Measurements from ENCODE around the gene COMTD1.

The COMTD1 gene

DNA sequence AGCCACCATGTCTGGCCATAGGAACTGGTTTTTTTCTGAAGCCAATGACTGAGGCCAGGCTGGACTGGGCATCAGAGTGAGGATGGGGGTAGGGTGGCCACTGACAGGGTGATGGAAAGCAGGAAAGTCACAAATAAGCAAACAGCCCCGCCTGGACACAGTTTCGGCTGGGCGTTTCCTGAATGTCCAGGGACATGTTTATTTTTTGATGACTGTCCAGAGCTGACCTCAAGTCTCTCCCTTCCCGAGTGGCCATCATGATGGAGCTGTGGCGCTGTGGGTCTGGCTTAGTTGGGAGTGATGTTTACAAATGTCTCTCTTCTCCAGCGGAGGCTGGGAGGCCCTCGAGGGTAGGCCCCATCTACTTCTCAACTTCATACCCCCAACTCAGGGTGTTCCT lies 37.1 kb upstream of the COMTD1 start:
- DNase-seq (ENCODE audit: low read depth in 1 of 2, low spot score in 1 of 2): no peak

DNA sequence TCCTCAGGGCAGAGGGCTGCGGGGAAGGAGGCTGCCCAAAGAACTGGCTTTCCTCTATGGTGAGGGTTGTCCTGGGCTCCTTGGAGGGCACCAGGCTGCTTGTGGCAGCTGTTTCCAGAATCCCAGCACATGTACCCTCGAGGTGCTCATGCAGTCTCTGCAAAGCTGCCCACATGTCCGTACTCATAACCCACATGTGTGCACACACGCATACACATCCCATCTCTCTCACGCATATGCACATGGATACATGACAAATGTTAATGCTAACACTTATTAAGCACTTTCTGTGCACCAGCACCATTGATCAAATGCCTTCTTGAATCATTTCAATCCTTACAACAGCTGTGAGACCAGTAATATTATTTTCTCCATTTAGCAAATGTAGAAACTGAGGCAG lies 36.3 kb upstream of the COMTD1 start:
- TF ChIP-seq SPI1 (IDR thresholded peaks at IDR 0.05; ENCODE audit: borderline replicate concordance, low read depth) (no peak), GABPA (IDR thresholded peaks at IDR 0.05; ENCODE audit: low read depth) (no peak), POLR2AphosphoS5 (IDR thresholded peaks at IDR 0.05; ENCODE audit: low read depth) (no peak)
- TF ChIP-seq, protein P1, sequence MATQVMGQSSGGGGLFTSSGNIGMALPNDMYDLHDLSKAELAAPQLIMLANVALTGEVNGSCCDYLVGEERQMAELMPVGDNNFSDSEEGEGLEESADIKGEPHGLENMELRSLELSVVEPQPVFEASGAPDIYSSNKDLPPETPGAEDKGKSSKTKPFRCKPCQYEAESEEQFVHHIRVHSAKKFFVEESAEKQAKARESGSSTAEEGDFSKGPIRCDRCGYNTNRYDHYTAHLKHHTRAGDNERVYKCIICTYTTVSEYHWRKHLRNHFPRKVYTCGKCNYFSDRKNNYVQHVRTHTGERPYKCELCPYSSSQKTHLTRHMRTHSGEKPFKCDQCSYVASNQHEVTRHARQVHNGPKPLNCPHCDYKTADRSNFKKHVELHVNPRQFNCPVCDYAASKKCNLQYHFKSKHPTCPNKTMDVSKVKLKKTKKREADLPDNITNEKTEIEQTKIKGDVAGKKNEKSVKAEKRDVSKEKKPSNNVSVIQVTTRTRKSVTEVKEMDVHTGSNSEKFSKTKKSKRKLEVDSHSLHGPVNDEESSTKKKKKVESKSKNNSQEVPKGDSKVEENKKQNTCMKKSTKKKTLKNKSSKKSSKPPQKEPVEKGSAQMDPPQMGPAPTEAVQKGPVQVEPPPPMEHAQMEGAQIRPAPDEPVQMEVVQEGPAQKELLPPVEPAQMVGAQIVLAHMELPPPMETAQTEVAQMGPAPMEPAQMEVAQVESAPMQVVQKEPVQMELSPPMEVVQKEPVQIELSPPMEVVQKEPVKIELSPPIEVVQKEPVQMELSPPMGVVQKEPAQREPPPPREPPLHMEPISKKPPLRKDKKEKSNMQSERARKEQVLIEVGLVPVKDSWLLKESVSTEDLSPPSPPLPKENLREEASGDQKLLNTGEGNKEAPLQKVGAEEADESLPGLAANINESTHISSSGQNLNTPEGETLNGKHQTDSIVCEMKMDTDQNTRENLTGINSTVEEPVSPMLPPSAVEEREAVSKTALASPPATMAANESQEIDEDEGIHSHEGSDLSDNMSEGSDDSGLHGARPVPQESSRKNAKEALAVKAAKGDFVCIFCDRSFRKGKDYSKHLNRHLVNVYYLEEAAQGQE (IDR thresholded peaks at IDR 0.05; ENCODE audit: insufficient replicate concordance, low read depth): no peak
- TF ChIP-seq, protein P2, sequence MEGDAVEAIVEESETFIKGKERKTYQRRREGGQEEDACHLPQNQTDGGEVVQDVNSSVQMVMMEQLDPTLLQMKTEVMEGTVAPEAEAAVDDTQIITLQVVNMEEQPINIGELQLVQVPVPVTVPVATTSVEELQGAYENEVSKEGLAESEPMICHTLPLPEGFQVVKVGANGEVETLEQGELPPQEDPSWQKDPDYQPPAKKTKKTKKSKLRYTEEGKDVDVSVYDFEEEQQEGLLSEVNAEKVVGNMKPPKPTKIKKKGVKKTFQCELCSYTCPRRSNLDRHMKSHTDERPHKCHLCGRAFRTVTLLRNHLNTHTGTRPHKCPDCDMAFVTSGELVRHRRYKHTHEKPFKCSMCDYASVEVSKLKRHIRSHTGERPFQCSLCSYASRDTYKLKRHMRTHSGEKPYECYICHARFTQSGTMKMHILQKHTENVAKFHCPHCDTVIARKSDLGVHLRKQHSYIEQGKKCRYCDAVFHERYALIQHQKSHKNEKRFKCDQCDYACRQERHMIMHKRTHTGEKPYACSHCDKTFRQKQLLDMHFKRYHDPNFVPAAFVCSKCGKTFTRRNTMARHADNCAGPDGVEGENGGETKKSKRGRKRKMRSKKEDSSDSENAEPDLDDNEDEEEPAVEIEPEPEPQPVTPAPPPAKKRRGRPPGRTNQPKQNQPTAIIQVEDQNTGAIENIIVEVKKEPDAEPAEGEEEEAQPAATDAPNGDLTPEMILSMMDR (IDR thresholded peaks at IDR 0.05; ENCODE audit: insufficient read depth, low read length): no peak
- Histone ChIP-seq H3K27me3 (ENCODE audit: insufficient read depth, poor library complexity, severe bottlenecking) (no peaks in the 10 kb centered on the region), H3K4me3 (replicated peaks; ENCODE audit: insufficient read depth, low read length) (no peak overlapping the region), H3K27ac (replicated peaks) (no peak overlapping the region)
- no peak for DNase-seq (ENCODE audit: low read depth in 1 of 2, low spot score in 1 of 2)

More for the DNA sequence above, 37.1 kb upstream of the COMTD1 start:
- Histone ChIP-seq H3K27me3 (ENCODE audit: insufficient read depth, poor library complexity, severe bottlenecking) (no peaks in the 10 kb centered on the region), H3K4me3 (replicated peaks; ENCODE audit: insufficient read depth, low read length) (no peak overlapping the region), H3K27ac (replicated peaks) (no peak overlapping the region)
- TF ChIP-seq, protein P2 (IDR thresholded peaks at IDR 0.05; ENCODE audit: insufficient read depth, low read length): no peak
- TF ChIP-seq, protein P1 (IDR thresholded peaks at IDR 0.05; ENCODE audit: insufficient replicate concordance, low read depth): no peak
- TF ChIP-seq GABPA (IDR thresholded peaks at IDR 0.05; ENCODE audit: low read depth): no peak
- TF ChIP-seq POLR2AphosphoS5 (IDR thresholded peaks at IDR 0.05; ENCODE audit: low read depth): no peak

DNA sequence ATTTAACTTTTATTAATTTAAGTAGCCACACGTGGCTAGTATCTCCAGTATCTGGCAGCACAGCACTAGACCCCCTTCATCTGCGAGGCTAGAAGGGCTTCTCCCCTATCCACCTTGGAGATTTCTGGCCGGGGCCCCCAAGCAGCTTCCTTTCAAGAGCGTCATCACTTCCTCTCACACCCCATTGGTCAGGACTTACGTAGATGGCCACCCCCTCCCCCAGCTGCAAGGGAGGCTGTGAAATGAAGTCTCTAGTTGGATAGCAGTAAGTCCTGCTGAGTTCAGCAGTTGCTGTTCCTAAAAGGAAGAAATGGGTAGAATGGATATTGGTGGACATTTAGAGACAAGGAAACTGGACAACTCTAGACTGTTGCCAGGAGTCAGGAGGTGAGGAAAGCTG lies 33.8 kb upstream of the COMTD1 start:
- no peak for DNase-seq (ENCODE audit: low read depth in 1 of 2, low spot score in 1 of 2)
- H3K4me3 ChIP-seq (replicated peaks; ENCODE audit: insufficient read depth, low read length): no peak overlapping the region
- TF ChIP-seq, protein P1 (IDR thresholded peaks at IDR 0.05; ENCODE audit: insufficient replicate concordance, low read depth): no peak
- TF ChIP-seq POLR2AphosphoS5 (IDR thresholded peaks at IDR 0.05; ENCODE audit: low read depth) (no peak), GABPA (IDR thresholded peaks at IDR 0.05; ENCODE audit: low read depth) (no peak), SPI1 (IDR thresholded peaks at IDR 0.05; ENCODE audit: borderline replicate concordance, low read depth) (no peak)
- TF ChIP-seq, protein P2 (IDR thresholded peaks at IDR 0.05; ENCODE audit: insufficient read depth, low read length): no peak
- H3K27me3 ChIP-seq (ENCODE audit: insufficient read depth, poor library complexity, severe bottlenecking): no peaks in the 10 kb centered on the region
- no peak overlapping the region for H3K27ac ChIP-seq (replicated peaks)

Data from HL-60 (cell line).